Uterus (tissue), 2 donors: ENCODE data around the gene CTTNBP2.

ENCODE experiments used
- POLR2A ChIP-seq, 2 donors: fragments of 450-650 bp; IDR thresholded peaks; one replicate each; pipeline ENCODE4 v1.6.1; 2016; ENCODE audit warnings: antibody characterized with exemption in 2 of 2, mild to moderate bottlenecking in 1 of 2, moderate library complexity in 1 of 2
- TF ChIP-seq, protein P1 (sequence below), 4 experiments: fragments of 200-600 bp in 2 of 4; fragments of 450-650 bp in 2 of 4; sonication (generic) in 2 of 4; IDR thresholded peaks; one replicate each; pipeline ENCODE4 v1.5.1; 2016 to 2019; ENCODE audit warnings: antibody characterized with exemption in 4 of 4, mild to moderate bottlenecking in 2 of 4, moderate library complexity in 1 of 4

DNA sequence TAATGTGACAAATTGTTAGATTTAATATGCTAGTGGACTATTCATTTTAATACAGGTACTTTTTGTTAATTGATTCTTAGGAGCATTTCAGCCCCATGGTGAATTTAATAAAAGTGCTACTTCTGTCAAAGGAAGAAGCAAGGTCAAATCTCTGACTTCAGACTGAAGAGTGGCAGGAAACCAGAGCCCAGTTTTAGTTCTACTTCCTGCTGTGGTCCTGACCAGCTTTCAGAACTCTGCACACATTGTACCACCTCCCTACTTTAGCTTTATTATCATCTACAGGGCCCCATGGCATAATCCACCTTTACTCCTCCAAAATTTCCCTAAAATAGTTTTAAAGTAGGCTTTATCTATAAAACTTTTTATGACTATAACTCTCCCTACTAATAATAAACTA, 33.7 kb downstream of the CTTNBP2 start:
- TF ChIP-seq, protein P1, sequence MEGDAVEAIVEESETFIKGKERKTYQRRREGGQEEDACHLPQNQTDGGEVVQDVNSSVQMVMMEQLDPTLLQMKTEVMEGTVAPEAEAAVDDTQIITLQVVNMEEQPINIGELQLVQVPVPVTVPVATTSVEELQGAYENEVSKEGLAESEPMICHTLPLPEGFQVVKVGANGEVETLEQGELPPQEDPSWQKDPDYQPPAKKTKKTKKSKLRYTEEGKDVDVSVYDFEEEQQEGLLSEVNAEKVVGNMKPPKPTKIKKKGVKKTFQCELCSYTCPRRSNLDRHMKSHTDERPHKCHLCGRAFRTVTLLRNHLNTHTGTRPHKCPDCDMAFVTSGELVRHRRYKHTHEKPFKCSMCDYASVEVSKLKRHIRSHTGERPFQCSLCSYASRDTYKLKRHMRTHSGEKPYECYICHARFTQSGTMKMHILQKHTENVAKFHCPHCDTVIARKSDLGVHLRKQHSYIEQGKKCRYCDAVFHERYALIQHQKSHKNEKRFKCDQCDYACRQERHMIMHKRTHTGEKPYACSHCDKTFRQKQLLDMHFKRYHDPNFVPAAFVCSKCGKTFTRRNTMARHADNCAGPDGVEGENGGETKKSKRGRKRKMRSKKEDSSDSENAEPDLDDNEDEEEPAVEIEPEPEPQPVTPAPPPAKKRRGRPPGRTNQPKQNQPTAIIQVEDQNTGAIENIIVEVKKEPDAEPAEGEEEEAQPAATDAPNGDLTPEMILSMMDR (IDR thresholded peaks at IDR 0.05): no peak
- TF ChIP-seq POLR2A (IDR thresholded peaks at IDR 0.05): no peak
